CD14-positive monocyte (primary cell): ENCODE data around the gene EFHC1. TPM values are rescaled to one million over a fixed set of nuclear protein-coding genes. Genes with fewer than 3 reads are reported as not detected.

Source experiments
- DNase-seq, 3 donors: peaks; one replicate each; pipeline ENCODE4 v3.0.0-alpha.2; 2011 to 2022
- H2AFZ ChIP-seq: 2 replicates; pipeline ENCODE4 v1.6.0; 2012; ENCODE audit warnings: mild to moderate bottlenecking, low read depth, low read length, inconsistent platforms; ENCODE audit not compliant: insufficient read depth, poor library complexity, severe bottlenecking
- H3K27ac ChIP-seq, 2 donors: 1 replicate in 1 of 2; 2 replicates in 1 of 2; pipeline ENCODE4 v1.5.1; 2012 to 2013; ENCODE audit warnings: low read length in 2 of 2, control low read depth in 1 of 2, inconsistent platforms in 1 of 2, low read depth in 1 of 2, mild to moderate bottlenecking in 1 of 2
- H3K27me3 ChIP-seq, 2 donors: one replicate each; pipeline versions ENCODE4 v1.6.0 to v1.6.1; 2011 to 2013; ENCODE audit warnings: low read length in 2 of 2; ENCODE audit not compliant: control insufficient read depth in 2 of 2, insufficient read depth in 2 of 2
- H3K36me3 ChIP-seq, 2 donors: replicated peaks in 1 of 2; 1 replicate in 1 of 2; 2 replicates in 1 of 2; pipeline versions ENCODE4 v1.5.1 to v1.6.1; 2012 to 2013; ENCODE audit warnings: low read length in 2 of 2, control low read depth in 1 of 2, inconsistent platforms in 1 of 2, mild to moderate bottlenecking in 1 of 2; ENCODE audit not compliant: insufficient read depth in 2 of 2, control insufficient read depth in 1 of 2
- H3K4me1 ChIP-seq, 2 donors: 1 replicate in 1 of 2; 2 replicates in 1 of 2; pipeline versions ENCODE4 v1.5.1 to v1.6.1; 2012 to 2013; ENCODE audit warnings: low read length in 2 of 2, control low read depth in 1 of 2, inconsistent platforms in 1 of 2, mild to moderate bottlenecking in 1 of 2, moderate library complexity in 1 of 2; ENCODE audit not compliant: insufficient read depth in 2 of 2, control insufficient read depth in 1 of 2
- H3K4me2 ChIP-seq: replicated peaks from 2 replicates; pipeline ENCODE3; 2012; ENCODE audit warnings: low read length, moderate library complexity, mild to moderate bottlenecking; ENCODE audit not compliant: poor library complexity, severe bottlenecking; ENCODE audit errors: extremely low read depth
- H3K4me3 ChIP-seq, 3 experiments: fragments of 200-600 bp in 1 of 3; sonication (generic) in 1 of 3; replicated peaks in 1 of 3; 1 replicate in 2 of 3; 2 replicates in 1 of 3; pipeline ENCODE4 v1.5.1; 2011 to 2013; ENCODE audit warnings: low read length in 3 of 3, mild to moderate bottlenecking in 3 of 3, control low read depth in 2 of 3, low read depth in 2 of 3, inconsistent platforms in 1 of 3, moderate library complexity in 1 of 3
- H3K79me2 ChIP-seq: 2 replicates; pipeline ENCODE4 v1.6.0; 2012; ENCODE audit warnings: mild to moderate bottlenecking, control low read depth, inconsistent platforms, low read length, moderate library complexity; ENCODE audit not compliant: insufficient read depth
- H3K9ac ChIP-seq: 2 replicates; pipeline ENCODE4 v1.6.0; 2017; ENCODE audit warnings: low read length, mild to moderate bottlenecking; ENCODE audit not compliant: insufficient read depth, poor library complexity, severe bottlenecking
- H3K9me3 ChIP-seq, 2 donors: replicated peaks in 1 of 2; 1 replicate in 1 of 2; 2 replicates in 1 of 2; pipeline versions ENCODE4 v1.5.1 to v1.6.1; 2012 to 2013; ENCODE audit warnings: low read length in 2 of 2, control low read depth in 1 of 2; ENCODE audit not compliant: control insufficient read depth in 1 of 2, insufficient read depth in 1 of 2
- H4K20me1 ChIP-seq: 2 replicates; pipeline ENCODE4 v1.6.0; 2012; ENCODE audit warnings: mild to moderate bottlenecking, low read length, control low read depth, moderate library complexity; ENCODE audit not compliant: insufficient read depth
- H3K27ac Mint-ChIP-seq, 7 donors: one replicate each; pipeline ENCODE4 v1.8.0; 2020; ENCODE audit warnings: mild to moderate bottlenecking in 7 of 7, mixed read lengths in 7 of 7, moderate library complexity in 6 of 7, inconsistent platforms in 2 of 7
- H3K27me3 Mint-ChIP-seq, 3 donors: one replicate each; pipeline ENCODE4 v1.8.0; 2021 to 2022; ENCODE audit warnings: low read depth in 3 of 3, mild to moderate bottlenecking in 3 of 3, mixed read lengths in 3 of 3, moderate library complexity in 3 of 3, inconsistent platforms in 1 of 3
- H3K36me3 Mint-ChIP-seq, 2 donors: one replicate each; pipeline ENCODE4 v1.8.0; 2020; ENCODE audit warnings: mixed read lengths in 2 of 2, inconsistent platforms in 1 of 2, mild to moderate bottlenecking in 1 of 2
- H3K4me1 Mint-ChIP-seq: one replicate; pipeline ENCODE4 v1.8.0; 2020; ENCODE audit warnings: mild to moderate bottlenecking, mixed read lengths
- H3K4me3 Mint-ChIP-seq, 2 donors: one replicate each; pipeline ENCODE4 v1.8.0; 2020; ENCODE audit warnings: mild to moderate bottlenecking in 2 of 2, mixed read lengths in 2 of 2, moderate library complexity in 1 of 2
- H3K9me3 Mint-ChIP-seq, 7 donors: one replicate each; pipeline ENCODE4 v1.8.0; 2020 to 2022; ENCODE audit warnings: mixed read lengths in 7 of 7, mild to moderate bottlenecking in 6 of 7, moderate library complexity in 6 of 7, inconsistent platforms in 2 of 7
- CTCF ChIP-seq: fragments of 200-600 bp; IDR thresholded peaks from one replicate; pipeline ENCODE4 v1.8.0; 2022; ENCODE audit warnings: antibody characterized with exemption, mild to moderate bottlenecking
- WGBS: methylation state at CpG from one replicate; pipeline ENCODE4 v1.1.5; 2013; ENCODE audit warnings: missing lambda C conversion rate; ENCODE audit not compliant: insufficient coverage; 5-methylcytosine and 5-hydroxymethylcytosine counted together
- intact Hi-C, 2 donors: fragments of 100-400 bp; cut with micrococcal nuclease; formaldehyde crosslinking; loops; one replicate each; pipeline versions ENCODE4 v1.15.0 to v1.15.1; 2023
- polyA plus RNA-seq, 3 donors: library from polyadenylated mRNA; depleted of rRNA in 1 of 3; unstranded in 2 of 3; stranded (reverse) in 1 of 3; fragments of 300-500 nt in 2 of 3; fragments of >200 nt in 1 of 3; fragmentation: Illumina TruSeq in 2 of 3; gene quantifications; 1 replicate in 2 of 3; 2 replicates in 1 of 3; pipeline ENCODE4 v1.2.3, GENCODE V29; 2012 to 2021

Gene EFHC1
- polyA plus RNA-seq, 3 donors = 0.30 to 13.5 (median 2.3) TPM

GRCh38 chr6:52554684-52555280 is 134.6 kb downstream of the EFHC1 start:
- H3K4me1 ChIP-seq = no peaks in the 10 kb centered on the region
- H3K36me3 ChIP-seq = peaks cover 4 to 19% of the 10 kb centered on the region in 2 donors
- Mint-ChIP-seq H3K4me1 (peaks cover 17% of the 10 kb centered on the region), H3K4me3 (no peak overlapping the region), H3K36me3 (peaks cover 15 to 29% of the 10 kb centered on the region in 2 donors), H3K9me3 (no peaks in the 10 kb centered on the region), H3K27me3 (peaks cover 0 to 8% (median 0%) of the 10 kb centered on the region in 3 donors), H3K27ac (no peak overlapping the region)
- no peak overlapping the region for H3K27ac ChIP-seq
- no peak overlapping the region for H3K4me3 ChIP-seq
- H3K79me2 ChIP-seq = peaks cover 83% of the 10 kb centered on the region
- no peaks in the 10 kb centered on the region for H3K9me3 ChIP-seq
- H2AFZ ChIP-seq = no peak overlapping the region
- no peak for DNase-seq
- WGBS = 100% methylated on average over 5 of the region's 6 CpGs
- peaks cover 81% of the 10 kb centered on the region for H4K20me1 ChIP-seq
- H3K4me2 ChIP-seq = no peak overlapping the region
- no peak for TF ChIP-seq CTCF
- H3K9ac ChIP-seq = no peak overlapping the region
- no peaks in the 10 kb centered on the region for H3K27me3 ChIP-seq
- intact Hi-C loops = no loop called here

- no peak for DNase-seq
- Histone ChIP-seq H3K4me2 (no peak overlapping the region), H3K9ac (no peak overlapping the region), H3K79me2 (peaks cover 91% of the 10 kb centered on the region), H2AFZ (no peak overlapping the region), H3K9me3 (no peaks in the 10 kb centered on the region), H3K4me1 (no peaks in the 10 kb centered on the region), H3K27ac (no peak overlapping the region), H4K20me1 (peaks cover 72% of the 10 kb centered on the region), H3K4me3 (no peak overlapping the region), H3K36me3 (peaks cover 4 to 19% of the 10 kb centered on the region in 2 donors), H3K27me3 (no peaks in the 10 kb centered on the region)
- Mint-ChIP-seq H3K27ac (no peak overlapping the region), H3K36me3 (peaks cover 15 to 29% of the 10 kb centered on the region in 2 donors), H3K4me1 (peaks cover 12% of the 10 kb centered on the region), H3K27me3 (peaks cover 0 to 8% (median 0%) of the 10 kb centered on the region in 3 donors), H3K4me3 (no peak overlapping the region), H3K9me3 (no peaks in the 10 kb centered on the region)
- intact Hi-C loops = no loop called here
- TF ChIP-seq CTCF = no peak
- WGBS = no CpG with 5 or more reads among the region's 5 CpGs
Measured at GRCh38 chr6:52555518-52556233, 135.5 kb downstream of the EFHC1 start.
